NCI-H2196 treated with DMSO at 0.1 percent for 48 hours (cell line): ENCODE measurements around the gene PINLYP.
A peak's percentile ranks its signal among the peaks of the same experiment; 100 is the strongest.
"Not testable (repeated sequence)": the region's sequence is repeated elsewhere in the genome, so short reads cannot be mapped to it uniquely, and the experiment has no call there.

ENCODE experiments used
- DNase-seq: peaks from one replicate; lab custom pipeline; 2025; ENCODE audit not compliant: unreplicated experiment; lab: John Stamatoyannopoulos, UW

PINLYP gene

DNA sequence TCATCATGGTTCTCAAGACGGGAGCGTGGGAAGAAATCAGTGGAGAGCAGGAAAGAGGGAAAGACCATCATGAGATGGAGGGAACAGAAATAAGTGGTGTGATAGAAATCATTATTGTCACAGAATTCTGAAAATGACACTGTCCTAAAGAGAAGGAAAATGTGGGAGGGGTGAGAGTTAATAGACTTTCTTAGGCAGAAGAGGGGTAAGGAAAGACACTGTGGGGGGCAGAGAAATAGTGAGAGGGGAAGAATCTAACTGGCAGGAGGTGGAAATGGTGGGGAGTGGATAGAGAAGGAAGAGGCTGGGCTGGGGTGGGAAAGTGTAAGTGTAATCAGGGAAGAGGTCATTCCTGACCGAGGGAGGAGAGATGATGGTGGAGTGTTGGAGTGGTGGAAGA is 3.2 kb downstream of the PINLYP start:
- DNase-seq: no peak

DNA sequence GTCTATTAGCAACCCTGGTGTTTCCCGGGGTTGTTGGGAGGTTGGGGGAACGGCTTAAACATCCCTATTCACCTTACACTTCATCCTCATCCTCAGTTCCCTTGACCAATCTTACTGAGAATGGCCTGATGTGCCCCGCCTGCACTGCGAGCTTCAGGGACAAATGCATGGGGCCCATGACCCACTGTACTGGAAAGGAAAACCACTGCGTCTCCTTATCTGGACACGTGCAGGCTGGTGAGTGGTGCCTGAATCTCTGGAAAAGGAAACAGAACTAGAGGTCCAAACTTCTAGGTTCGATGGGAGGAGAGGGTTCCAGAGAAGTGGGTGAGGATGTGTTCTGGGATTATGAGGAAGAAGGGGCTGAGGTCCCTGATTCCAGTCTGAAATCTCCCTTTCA is 5.9 kb downstream of the PINLYP start:
- DNase-seq: no peak

DNA sequence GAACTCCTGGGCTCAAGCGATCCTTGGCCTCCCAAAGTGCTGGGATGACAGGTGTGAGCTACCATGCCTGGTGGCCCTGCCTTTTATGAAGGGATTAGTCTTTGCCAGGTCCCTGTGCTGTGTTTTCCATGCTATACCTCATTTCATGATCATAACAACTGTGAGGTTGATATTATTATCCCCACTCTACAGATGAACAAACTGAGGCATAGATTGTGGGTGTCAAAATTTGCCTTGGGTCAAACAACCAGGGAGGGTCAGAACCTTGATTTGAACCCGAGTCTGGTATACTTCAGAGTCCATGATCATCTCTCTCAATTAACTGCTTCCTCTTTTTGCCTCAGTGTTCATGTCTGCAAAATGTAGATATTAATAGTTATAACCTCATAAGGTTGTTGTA is 6.9 kb downstream of the PINLYP start:
- no peak for DNase-seq

DNA sequence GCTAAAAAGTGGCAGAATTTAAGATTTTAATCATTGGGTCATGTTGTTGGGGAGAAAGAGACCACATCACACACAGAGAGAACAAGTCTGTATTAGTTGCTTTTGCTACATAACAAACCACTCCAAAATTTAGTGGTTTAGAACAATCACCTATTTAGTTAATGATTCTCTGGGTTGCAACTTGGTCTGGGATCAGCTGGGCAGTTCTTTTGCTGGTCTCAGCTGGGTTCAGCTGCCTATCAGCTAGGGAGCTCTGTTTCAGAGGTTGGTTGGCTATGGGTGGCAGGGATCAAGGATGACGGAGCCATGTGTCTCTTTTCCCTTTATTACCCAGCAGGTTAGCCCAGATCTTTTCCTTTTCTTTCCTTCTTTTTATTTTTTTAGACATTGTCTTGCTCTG is 8.9 kb downstream of the PINLYP start:
- no peak for DNase-seq

DNA sequence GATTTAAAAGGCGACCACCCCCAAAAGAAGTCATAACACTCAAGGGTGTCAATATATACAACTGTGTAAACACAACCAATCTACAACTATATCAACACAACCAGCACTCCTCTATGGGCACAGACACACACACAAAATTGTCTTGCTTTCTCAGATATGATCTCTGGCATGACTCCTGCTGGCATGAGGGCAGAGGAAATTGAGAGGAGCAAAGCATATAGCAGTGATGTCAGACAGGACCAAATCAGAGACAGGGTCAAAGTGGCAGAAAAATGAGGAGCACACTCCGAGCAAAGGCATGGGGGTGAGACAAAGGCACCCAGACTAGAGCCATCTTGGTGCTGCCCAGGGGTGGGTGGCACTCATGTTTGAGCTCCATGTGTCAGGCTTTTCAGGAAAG is 10.7 kb downstream of the PINLYP start:
- no peak for DNase-seq

DNA sequence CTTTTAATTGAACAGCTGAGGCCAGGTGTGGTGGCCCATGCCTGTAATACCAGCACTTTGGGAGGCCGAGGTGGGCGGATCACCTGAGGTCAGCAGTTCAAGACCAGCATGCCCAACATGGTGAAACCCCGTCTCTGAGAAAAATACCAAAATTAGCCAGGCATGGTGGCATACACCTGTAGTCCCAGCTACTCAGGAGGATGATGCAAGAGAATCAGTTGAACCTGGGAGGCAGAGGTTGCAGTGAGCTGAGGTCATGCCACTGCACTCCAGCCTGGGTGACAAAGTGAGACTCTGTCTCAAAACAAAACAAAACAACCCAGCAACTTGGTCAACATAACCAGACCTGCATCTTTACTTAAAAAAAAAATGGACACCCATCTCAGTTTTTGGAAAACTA is 11.4 kb downstream of the PINLYP start:
- DNase-seq: not testable (repeated sequence)

DNA sequence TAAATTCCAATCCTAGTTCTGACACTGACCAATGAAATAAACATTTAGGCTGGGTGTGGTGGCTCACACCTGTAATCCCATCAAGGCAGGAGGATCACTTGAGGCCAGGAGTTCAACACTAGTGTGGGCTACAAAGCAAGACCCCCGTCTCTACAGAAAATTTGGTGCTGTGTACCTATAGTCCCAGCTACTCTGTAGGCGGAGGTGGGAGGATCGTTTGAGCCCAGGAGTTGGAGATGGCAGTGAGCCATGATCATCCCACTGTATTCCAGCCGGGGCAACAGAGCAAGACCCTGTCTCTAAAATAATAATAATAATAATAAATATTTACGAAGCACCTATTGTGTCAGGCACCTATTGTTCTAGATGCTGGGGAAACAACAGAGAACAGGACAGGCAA is 13.7 kb downstream of the PINLYP start:
- no peak for DNase-seq

DNA sequence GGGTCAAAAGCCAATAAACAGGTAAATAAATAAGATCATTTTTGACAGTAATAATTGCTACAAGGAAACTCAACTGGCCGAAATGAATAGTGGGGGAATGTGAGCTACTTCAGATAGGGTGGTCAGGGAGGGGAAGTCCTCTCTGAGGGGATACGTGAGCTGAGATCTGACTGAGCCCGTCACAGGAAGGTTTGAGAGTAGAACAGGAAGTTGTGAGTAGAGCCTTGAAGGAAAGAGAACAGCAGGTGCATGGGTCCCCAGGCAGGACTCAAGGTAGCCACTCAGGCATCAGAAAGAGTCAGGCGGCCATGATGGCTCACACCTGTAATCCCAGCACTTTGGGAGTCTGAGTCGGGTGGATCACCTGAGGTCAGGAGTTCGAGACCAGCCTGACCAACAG is 14.1 kb downstream of the PINLYP start:
- no peak for DNase-seq

DNA sequence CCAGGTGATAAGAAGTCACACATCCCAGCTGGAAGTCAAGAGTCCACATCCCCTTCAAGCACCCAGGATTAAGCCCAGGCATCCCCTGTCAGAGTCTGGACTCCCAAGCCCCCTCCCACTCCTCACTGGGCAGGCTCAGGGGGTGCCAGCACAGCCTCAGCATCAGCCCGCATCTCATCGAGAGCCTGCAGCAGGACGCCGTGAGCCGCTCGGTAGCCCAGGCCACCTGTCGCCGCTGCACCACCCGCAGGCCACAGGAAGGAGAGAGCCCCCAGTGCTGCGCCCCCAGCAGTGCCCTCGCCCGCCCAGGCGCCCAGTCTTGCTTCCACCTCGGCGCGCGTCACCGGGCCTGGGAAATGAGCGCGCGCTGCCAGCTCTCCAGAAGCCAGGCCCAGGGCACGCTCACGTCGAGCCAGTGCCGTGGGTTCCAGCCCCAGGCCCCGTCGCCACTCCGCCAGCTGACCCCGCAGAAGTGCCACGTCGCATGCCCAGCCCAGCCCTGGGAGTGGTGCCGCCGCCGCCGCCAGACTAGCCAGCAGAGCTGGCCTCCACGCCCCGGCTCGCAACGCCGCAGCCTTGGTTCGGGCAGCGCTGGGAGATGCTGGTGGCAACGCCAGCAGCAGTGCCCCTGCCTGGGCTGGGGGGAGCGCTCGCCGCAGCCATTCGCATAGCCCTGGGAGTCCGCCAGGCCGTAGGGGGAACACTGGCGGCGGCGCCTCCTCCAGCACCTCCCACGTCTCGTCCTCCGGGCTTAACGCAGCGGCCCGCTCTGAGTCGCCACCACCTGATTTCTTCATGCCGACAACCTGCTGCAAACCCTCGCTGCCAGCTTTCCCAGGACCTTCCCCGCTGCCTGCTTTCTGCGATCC is 16.5 kb downstream of the PINLYP start:
- DNase-seq: no peak

DNA sequence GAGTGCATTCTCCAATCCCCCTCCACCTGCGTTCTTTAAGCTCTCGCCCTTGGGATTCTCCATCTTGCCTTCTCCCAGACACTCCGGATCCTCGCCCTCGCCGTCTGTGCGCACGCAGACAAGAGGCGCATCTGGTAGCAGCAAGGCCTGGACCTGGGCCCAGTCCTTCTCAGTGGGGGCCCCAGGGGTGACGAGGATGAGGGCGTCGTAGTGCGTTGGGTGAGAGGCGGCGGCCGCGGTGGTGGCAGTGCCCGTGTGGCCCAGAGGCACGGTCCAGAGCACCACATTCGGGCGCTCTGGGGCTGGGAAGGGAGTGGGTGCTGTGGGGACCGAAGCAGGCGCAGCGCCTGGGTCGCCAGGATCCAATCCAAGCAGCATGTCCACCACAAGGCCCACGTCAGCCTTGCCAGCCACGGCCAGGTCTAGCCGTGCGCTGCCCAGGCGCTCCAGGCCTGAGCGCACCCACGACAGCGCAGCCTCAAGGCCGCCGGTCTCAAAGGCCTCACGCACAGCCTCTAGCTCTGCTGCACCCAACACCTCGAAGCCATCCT is 17.3 kb downstream of the PINLYP start:
- no peak for DNase-seq

DNA sequence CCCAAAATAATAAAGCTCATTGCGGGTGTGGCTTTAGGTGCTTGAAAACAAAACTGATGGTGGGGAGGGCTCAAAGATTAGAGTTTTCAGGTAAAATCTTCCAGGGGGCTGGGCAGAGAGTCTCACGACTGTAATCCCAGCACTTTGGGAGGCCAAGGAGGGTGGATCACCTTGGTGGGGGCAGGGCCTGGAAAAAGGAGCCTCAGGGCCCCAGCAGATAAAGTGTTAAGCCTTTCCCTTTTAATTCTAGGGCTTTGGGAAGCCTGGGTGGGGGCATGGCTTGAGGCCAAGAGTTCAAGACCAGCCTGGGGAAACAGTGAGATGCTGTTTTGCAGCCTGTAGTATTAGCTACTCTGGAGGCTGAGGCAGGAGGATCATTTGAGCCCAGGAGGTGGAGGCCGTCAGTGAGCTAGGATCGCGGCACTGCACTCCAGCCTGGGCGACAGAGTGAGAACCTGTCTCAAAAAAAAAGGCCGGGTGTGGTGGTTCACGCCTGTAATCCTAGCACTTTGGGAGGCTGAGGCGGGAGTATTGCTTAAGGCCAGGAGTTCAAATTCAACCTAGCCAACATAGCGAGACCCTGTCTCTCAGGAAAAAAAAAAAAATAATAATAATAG is 18.6 kb downstream of the PINLYP start:
- DNase-seq: no peak

DNA sequence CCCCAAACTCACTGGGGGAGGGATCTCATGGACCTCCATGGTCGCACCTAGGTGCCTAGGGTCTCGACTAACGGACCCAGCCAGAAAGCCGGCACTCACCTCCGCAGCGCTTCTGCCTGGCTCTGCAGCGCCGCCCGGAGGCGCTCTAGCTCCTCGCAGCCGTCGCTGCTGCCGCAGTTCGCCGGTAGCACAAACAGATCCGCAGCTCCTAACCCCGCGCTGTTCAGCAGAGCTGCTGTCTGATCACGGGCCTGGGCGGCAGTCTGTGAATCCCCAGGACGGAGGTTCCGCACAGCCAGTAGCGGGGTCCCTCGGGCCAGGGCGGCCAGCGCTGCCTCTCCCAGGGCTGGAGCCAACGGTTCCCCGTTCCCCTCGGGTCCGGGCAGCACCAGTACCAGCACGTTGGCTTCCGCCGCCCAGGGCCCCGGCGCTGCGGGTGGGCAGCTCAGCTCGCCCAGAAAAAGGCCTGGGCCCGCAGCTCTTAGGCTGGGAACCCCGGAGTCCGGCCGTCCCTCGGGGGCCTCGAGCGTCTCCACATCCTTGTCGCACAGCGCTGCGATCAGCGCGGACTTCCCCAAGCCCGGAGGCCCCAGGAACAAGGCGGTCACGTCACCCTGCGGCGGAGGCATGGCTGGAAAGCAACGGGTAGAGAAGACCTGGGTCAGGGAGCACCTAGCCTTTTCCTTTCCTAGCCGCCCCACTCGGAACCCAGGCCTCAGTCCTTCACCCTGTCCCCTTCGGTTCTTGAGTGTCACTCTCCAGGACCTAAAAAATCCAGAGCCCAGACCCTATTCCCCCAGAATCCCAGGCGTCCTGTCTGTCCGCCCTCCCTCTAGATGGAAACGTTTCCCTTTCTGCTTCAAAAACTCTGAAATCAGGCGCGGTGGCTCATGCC is 19.4 kb downstream of the PINLYP start:
- peak; percentile 55 for DNase-seq

DNA sequence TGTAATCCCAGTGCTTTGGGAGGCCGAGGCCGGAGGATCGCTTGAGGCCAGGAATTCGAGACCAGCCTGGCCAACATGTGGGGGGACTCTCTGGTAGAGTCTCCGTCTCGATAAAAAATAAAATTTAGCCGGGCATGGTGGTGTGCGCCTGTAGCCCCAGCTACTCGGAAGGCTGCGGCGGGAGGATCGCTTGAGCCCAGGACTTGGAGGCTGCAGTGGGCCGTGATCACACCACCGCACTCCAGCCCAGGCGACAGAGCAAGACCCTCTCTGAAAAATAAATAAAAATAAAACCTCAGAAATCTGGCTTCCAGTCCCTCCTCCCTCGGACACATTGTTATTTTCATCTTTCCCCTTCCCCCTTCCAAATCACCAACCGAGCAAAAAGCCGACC is 20.0 kb downstream of the PINLYP start:
- DNase-seq: no peak

DNA sequence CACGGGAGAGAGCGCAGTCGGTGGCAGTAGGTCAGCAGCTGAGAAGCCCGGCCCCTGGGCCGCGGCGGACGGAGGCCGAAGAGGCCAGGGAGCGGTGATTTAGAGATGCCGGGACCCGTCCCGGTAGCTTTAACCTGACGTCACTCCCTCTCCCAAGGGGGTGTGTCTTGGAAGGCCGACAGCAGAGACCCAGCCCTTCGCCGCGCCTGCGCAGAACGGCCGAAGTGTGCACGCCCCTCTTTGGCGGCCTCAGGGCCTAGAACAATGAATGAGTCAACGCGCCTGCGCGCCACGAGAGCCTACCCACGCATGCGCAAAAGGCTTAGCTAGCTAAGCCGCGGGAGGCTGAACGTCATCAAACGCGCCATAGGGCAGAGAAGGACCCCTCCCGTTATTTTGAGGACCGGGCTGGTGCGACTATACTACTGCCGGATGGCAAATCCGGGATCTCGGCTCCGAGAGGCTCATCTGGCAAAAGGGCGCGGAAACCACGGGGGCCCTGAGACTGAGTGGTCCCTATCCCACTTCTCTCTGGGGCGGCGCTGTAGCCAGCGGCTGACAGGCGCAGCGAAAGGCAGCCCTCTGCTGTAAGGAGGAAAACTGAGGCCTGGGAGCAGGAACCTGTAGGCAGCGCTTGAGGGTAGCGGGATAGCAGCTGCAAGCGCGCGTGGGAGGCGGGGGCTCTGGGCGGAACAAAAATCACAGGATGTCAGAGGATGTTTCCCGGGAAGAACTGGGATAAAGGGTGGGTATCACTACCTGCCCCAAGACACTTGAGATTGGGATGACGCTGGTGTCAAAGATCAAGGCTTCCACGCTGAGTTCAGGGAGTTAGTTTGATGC is 20.6 kb downstream of the PINLYP start, which contains the start of the genes IRGQ and ZNF576:
Gene IRGQ, minus strand, starts transcription at position 136 of the 843 bp plus-strand sequence. CDS start 796 bp downstream, outside the sequence.
Gene ZNF576, plus strand, starts transcription at position 597 of the 843 bp plus-strand sequence. CDS start 514 bp downstream, outside the sequence.
- peak; percentile 98 for DNase-seq

DNA sequence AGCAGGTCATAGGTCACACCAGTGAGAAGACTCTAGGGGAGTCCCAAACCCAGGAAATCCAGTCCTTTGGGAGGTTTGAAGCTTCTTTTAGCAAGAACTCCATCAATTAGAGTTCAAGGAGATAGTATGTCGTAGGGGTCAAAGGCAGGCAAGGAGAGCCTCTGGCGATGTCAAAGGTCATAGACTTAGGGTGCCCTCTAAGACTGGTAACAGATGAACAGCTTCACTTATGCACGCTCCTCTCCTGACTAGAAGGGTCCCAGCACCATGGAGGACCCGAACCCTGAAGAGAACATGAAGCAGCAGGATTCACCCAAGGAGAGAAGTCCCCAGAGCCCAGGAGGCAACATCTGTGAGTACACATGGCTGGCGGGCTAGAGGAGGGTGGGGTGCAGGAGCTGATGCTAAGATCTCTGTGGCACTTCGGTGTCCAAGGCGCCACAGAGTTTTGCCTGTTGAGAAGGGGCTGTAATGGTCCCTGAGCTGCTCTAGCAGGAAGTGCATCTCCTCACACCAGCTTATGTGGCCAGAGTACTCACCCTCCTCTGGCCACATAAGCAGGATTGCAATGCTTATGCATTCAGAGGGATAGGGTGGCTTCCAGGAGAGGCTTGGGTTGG is 21.4 kb downstream of the PINLYP start:
- no peak for DNase-seq

DNA sequence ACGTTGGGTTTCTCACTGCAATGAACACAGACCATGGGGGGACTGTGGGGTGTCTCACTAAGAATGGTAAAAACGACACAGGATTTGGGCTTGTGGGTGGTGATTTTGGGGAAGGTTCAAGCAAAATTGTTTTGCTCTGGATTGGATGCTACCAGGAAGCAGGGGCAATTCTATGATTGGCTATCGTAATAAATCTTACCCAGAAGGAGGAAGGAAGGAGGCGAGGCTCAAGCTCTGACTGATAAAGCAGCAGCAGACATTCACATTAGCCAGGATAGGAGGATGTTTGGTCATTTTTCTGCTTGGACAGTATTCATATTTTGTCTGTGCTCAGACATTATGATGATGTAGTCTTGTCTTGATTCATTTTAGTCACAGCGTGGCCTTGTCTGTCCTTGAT is 22.3 kb downstream of the PINLYP start:
- DNase-seq: no peak

DNA sequence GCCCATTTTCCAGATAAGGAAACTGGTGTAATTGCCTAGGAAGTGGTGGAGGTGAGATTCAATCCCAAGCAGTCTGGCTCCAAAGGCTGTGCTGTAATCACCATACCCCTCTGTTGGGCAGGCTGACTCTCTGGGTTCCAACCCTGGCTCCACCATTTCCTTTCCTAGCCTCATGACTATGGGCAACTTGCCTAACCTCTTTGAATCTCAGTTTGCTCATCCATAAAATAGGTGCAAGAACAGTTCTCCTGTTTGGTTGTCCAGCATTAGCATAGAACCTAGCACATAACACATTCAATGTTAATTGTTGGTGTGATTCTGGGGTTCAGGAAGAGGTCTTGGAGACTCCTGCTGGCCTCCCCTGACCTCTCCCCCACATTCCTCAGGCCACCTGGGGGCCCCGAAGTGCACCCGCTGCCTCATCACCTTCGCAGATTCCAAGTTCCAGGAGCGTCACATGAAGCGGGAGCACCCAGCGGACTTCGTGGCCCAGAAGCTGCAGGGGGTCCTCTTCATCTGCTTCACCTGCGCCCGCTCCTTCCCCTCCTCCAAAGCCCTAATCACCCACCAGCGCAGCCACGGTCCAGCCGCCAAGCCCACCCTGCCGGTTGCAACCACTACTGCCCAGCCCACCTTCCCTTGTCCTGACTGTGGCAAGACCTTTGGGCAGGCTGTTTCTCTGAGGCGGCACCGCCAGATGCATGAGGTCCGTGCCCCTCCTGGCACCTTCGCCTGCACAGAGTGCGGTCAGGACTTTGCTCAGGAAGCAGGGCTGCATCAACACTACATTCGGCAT is 23.0 kb downstream of the PINLYP start:
- no peak for DNase-seq

DNA sequence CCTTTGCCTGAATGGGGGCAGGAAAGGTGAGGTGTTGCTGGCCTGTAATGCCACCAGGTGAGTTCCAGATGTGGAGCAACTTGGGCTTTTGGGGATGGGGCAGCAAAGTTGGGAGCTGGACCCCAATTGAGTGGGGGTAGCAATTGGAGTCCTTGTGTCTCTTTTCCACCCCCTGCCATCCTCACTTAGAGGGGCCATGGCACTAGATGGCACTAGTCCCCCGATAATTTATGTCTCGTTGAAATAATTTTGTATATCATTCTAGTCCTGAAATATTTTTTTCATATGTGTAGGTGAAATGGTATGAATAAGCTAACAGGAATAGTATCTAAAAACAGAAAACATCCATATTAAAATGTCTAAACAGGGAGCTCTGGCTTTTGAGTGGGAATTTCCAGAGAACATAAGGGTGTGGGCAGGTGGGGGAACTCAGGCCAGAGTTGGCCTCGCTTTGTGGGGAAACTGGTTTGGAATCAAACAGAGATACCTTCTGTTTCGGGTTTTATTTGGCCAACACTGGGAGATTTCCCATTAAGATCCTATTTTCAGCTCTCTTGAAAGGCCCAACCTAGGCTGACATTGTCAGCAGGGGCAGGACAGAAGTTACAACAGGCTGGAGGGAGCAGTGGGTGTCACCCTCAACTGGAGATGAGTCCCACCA is 24.2 kb downstream of the PINLYP start:
- DNase-seq: no peak
